GM23338 (cell line): ENCODE results near the gene BICD2.
"Not testable (repeated sequence)": the region's sequence is repeated elsewhere in the genome, so short reads cannot be mapped to it uniquely, and the experiment has no call there.

Experiments used
- CTCF ChIP-seq, 2 experiments: fragments of 200-600 bp in 1 of 2; sonication (generic) in 1 of 2; conservative IDR thresholded peaks; 2 replicates each; pipeline versions ENCODE4 v1.5.1 to v1.6.1; 2016 to 2017; ENCODE audit warnings: antibody characterized with exemption in 2 of 2, low read depth in 2 of 2, mild to moderate bottlenecking in 2 of 2, moderate library complexity in 1 of 2
- POLR2AphosphoS5 ChIP-seq: IDR thresholded peaks from 2 replicates; pipeline ENCODE4 v1.6.1; 2016; ENCODE audit warnings: antibody characterized with exemption, low read depth
- REST ChIP-seq: IDR thresholded peaks from one replicate; pipeline ENCODE4 v1.6.1; 2018; ENCODE audit warnings: antibody characterized with exemption; ENCODE audit not compliant: unreplicated experiment

DNA sequence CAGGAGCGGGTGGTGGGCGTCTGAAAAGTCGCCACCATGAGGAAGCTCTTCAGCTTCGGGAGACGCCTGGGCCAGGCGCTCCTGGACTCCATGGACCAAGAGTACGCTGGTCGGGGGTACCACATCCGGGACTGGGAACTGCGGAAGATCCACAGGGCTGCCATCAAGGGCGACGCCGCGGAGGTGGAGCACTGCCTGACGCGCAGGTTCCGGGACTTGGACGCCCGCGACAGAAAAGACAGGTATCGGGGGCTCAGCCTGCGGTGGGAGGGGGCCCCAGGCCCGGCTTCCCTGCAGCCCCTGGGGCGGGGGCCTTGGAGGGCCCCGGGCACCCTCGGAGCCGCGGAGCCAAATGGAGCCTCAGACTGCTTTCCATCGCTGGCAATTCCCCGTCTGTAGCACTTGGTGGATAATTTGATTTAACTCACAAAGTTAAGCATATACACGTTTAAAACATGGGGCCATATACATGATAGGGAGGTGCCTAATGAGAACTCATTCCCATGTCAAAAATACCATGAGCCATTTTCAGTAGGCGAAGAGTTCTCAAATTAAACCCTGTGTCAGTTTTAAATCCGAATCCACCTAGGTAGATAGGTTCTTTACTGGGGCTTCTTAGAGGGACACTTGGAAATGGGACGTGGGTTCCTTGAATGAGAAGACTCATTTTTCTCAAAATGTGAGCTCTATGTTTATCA lies 45.1 kb upstream of the BICD2 start:
- TF ChIP-seq POLR2AphosphoS5; CTCF (conservative IDR thresholded peaks at IDR 0.05; ENCODE audit: low read depth in 2 of 2); REST: not testable (repeated sequence)
